ENCODE data around the gene PCDHA5.

DNA sequence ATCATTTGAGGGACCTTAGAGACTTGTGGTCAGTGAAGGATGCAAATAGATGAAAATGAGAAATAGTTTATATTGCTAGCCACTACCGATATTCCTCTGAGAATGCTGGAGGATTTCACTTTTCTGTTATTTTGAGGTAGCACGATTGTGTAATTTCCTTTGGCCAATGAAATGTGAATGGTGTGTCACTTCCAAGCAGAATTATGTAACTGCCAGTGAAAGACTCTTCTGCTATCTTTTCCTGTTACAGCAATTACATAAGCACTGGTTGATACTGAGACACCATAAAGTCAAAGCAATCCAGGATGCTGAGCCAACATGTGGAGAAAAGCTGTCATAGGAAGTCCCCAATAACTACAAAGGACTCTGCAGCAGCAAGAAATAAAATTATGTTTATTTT is 30.3 kb upstream of the PCDHA5 start:
- TF ChIP-seq, protein P1, sequence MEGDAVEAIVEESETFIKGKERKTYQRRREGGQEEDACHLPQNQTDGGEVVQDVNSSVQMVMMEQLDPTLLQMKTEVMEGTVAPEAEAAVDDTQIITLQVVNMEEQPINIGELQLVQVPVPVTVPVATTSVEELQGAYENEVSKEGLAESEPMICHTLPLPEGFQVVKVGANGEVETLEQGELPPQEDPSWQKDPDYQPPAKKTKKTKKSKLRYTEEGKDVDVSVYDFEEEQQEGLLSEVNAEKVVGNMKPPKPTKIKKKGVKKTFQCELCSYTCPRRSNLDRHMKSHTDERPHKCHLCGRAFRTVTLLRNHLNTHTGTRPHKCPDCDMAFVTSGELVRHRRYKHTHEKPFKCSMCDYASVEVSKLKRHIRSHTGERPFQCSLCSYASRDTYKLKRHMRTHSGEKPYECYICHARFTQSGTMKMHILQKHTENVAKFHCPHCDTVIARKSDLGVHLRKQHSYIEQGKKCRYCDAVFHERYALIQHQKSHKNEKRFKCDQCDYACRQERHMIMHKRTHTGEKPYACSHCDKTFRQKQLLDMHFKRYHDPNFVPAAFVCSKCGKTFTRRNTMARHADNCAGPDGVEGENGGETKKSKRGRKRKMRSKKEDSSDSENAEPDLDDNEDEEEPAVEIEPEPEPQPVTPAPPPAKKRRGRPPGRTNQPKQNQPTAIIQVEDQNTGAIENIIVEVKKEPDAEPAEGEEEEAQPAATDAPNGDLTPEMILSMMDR (IDR thresholded peaks at IDR 0.05; ENCODE audit: low read depth, low read length, poor library complexity, severe bottlenecking): no peak
- TF ChIP-seq EZH2phosphoT487 (IDR thresholded peaks at IDR 0.05; ENCODE audit: borderline replicate concordance, low read length): no peak

Data from DOHH2 (cell line).